GM21576 (cell line): ENCODE measurements around the gene CTNNA2.

Experiments
- ATAC-seq: cut with Tn5 transposase; IDR thresholded peaks from one replicate; pipeline ENCODE4 v1.9.1; 2021; ENCODE audit warnings: mild to moderate bottlenecking, moderate library complexity; ENCODE audit not compliant: unreplicated experiment

CTNNA2 gene

DNA sequence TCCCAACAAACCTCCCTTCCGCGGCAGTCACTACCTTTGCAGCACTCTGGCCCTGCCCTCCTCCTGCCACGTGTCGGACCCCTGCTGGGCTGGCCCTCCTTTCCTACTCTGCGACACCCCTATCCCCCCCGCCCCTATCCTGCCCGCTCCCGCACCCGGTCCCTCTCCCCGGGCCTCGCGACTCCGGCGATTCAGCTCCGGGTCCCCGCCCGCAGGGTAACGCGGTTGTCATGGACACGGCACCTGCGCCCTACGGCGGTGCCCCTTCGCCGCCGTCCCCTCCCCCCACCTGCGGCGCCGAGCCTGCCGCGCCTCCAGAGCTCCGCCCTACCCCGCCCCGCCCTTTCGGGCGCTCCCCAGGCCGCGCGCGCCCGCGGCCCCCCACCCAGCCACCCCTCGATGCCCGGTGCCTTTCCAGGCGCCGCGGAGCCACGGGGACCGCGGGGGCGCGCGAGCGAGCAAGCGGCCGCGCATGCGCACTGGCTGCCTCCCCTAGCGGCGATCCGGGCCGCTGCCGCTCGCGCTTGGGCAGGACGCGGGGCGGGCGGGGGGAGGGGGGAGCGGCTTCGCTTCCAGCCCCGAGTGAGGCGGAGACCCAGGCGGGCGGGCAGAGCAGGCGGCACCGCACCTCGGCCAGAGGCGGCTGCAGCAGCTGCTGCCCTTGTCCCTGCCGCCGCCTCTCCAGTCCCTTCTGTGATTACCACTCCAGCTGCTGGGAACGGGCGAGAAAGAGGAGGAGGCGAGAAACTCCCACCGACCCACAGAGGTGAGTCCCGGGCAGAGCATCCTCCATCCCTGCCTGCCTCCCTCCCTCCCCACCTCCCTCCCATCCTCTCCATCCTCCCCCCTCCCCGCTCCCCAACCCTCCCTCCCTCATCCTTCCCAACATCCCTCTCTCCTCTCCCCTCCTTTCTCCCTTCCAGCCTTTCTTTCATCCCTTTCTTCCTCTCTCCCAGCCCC is at the start of gene CTNNA2:
CTNNA2 (plus strand) TSS at position 610 of the 960 bp plus-strand sequence.
- no peak for ATAC-seq

DNA sequence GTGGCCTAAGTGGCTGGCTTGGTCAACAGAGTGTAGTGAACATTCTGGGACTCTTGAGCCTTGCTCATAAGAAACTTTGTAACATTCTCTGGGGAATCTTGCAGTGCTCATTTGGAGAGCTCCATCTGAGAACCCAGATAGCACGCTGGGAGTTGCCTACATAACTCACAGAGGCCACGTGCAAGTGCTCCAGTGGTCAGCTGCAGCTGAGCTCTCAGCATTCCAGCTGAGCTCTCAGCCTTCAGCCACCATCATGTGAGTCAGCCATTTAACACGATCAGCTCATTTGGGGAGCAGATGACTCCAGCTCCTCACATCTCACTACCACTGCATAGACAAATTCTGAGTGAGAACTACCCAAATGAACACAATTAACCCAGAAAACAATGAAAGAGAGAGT is 25.5 kb upstream of the CTNNA2 start:
- ATAC-seq = no peak

DNA sequence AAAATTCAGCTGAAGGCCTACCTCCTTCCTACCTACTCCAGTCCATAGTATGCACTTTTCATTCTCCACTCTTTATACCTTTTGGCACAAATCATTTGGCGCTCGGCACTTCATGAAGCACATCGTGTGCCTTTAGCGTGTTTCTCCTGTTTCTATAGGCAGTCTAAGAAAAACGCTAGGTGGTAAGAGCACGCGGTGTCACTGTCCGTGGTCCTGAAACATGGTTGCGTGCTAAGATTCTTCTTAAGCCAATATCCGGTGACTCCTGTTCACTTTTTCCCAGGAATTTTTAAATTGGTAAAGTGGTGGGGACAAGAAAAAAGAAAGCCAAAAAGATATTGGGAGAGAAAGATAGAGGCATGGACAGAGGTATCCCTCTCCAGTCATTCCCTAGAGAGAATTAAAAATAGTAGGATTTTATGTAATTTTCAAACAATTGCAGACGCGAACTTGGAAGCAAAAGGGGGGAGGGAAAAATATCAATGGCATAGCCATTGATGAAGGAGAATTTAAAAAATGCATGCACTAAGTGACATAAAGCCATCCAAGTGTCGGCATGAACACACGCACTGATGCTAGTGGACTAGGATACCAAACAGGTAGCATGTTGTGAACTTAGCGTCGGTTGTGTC is 1.4 kb upstream of the CTNNA2 start:
- ATAC-seq = no peak

DNA sequence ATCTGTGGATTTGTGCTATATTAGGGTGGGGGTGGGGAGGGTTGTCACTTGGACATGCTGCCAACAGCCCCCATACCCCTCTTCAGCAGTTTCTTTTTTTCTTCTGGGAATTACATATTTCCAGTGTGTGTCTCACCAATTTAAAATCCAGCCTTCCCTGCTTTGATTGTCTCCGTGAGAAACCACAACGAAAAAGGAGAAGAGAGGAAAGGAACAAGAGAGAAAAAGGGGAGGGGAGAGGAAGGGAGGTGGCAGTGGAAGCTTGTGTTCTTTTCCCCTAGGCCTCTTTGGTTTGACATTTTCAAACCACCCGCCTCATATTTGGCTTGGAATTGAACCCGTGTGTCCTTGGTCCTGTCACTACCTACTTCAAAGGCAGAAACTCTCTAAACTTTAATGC is 860 bp downstream of the CTNNA2 start:
- ATAC-seq = no peak

DNA sequence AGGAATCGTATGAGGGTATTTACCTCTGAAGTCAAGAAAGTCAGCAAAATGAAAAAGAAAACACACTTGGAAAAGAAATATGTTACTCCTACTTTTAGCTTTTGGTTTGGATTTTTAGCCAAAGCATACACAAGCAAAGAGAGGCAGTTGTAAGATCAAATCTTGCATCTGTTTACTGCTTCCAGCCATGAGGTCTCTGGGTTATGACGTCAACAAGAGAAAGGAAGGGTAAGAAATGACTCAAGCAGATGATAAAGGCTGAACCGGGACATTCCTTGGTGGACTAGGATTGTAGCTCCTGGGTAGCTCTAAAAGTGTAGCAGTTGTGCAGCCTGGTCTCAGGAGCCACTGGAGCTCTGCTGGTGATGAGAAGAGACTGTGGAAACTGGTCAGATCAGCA is 16.8 kb downstream of the CTNNA2 start:
- no peak for ATAC-seq

DNA sequence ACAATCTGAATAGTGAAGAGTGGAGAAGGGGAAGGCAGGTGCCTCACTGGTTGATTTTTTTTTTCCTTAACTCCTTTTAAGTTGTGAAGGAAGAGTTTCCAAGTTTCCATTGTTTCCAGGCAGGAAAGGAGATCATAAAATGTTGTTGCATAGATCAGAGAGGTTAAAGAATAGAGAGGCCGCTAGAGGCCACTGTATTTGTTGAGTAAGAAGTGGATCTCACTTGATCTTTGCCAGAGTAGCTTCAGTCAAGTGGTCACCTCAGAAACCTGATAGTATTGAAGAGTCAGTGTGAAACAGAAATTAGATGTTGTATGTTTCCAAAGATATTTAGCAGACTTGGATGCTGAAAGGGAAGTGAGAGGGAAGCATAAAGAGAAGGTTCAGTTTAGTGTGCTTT is 17.6 kb downstream of the CTNNA2 start:
- ATAC-seq = no peak

DNA sequence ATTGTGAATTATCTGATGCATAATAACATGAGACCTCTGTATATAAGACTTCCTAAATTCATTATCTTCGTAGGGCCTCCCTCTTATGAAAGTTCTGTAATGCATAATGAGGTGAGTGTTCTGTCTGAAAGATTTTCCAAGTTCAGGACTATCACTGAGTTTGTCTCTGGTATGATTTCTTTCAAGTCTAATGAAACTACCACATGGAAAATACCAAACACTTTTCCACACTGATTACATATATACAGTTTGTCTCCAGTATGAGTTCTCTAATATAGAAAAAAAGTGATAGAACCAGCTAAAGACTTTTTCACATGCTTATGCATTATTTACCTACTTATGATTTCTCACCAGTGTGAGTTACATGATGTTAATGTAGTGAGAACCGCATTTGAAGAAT is 34.7 kb downstream of the CTNNA2 start:
- no peak for ATAC-seq

DNA sequence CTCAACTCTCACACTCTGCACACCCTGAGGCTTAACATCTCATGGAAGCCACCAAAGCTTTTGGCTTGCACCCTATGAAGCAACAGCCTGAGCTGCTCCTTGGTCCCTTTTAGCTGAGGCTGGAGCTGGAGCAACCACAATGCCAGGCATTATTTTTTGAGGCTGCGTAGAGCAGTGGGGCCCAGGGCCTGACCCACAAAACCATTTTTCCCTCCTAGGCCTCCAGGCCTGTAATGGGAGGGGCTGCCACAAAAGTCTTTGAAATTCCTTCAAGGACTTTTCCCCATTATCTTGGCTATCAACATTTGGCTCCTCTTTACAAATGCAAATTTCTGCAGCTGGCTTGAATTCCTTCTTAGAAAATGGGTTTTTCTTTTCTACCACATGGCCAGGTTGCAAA is 39.8 kb downstream of the CTNNA2 start:
- no peak for ATAC-seq

DNA sequence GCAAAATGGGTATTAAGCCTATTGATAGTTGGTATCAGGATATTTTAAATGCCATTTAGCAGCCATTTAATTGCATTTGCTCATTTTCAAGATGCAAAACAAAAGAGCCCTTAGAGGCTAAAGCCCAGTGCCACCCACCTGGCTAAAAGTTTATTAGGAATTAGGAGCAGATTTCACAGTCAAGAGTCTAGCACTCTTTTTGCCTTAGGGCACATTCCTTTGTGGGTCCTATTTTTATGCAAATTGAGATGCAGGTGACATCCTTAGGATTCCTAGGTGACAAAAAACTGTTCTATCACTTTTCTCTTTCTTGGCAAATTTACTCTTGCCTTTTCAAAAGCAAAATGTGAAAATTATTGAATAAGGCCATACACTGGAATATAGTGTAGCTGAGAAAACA is 42.0 kb downstream of the CTNNA2 start:
- no peak for ATAC-seq

DNA sequence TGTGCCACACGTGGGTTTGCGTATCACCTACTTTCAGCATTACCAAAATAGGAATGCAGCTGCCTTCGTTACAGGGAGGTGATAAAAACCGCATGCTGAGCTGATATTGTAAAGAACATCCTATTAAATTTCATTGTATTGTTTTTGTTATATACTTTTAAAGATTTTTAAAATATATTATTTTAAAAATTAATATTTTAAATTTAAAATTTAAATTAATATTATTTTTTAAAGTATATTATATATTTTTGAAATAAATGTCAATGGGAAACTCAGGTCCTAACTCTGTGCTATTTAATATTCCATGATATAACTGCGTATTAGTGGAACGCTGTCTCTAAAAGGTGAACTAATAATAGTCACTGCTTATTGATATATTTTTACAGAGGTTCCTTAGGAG is 51.2 kb downstream of the CTNNA2 start:
- no peak for ATAC-seq

DNA sequence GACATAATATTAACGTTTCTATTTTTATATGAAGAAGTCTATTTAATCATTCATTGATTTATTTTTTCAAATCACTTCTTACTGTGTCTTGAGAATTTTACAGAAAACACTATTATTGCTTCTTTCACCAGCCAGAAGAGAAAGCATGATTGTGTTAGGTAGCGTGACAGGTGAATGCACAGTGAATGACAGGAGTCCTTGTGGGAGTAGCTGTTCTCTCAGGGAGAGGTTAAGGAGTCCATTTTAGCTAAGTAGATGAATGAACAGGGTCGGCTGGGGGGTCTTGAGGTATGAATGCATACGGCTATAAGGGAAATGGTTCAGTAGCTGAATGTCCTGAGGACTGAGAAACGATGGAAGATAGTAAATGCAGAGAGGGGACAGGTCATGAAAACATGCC is 56.2 kb downstream of the CTNNA2 start:
- no peak for ATAC-seq

DNA sequence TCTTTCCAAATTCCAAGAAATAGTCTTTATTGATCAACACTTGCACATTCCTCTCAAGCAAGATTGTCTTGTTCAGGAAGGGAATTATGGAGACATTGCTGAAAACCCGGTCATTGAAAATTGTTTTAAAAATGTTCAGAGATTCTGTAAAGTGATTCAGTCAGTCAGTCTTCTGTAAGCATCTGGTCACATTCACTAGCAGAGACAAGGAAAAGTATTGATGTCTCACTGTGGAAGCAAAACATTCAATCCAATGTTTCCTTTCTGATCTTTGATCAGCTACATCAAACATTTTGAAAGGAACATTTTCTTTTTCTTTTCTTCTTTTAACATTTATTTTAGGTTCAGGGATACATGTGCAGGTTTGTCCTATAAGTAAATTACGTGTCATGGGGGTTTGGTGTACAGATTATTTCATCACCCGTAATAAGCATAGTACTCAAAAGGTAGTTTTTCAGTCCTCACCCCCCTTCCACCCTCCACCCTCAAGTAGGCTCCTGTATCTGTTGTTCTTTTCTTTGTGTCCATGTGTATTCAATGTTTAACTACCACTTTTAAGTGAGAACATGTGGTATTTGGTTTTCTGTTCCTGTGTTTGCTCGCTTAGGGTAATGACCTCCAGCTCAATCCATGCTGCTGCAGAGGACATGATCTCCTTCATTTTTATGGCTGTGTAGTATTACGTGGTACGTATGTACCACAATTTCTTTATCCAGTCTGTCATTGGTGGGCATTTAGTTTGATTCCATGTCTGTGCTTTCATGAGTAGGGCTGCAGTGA is 61.2 kb downstream of the CTNNA2 start:
- ATAC-seq = no peak

DNA sequence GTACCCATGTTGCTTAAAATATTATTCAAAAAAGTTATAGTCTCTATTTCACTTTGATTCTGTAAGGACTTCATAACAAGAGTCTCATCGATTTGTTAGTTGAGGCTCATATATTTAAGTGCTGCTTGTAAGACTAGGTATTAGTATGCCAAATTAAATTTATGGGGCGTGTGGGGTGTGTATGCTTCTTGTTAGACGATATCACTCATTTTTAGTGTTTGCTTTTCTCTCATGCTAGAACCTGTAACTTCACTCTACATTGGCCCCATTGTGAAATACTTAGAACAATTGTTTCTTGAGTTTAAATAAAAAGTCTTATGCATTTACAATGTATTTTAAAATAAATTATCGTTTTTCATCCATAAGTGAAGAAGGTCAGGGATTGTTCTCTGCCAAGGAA is 63.6 kb downstream of the CTNNA2 start:
- no peak for ATAC-seq

DNA sequence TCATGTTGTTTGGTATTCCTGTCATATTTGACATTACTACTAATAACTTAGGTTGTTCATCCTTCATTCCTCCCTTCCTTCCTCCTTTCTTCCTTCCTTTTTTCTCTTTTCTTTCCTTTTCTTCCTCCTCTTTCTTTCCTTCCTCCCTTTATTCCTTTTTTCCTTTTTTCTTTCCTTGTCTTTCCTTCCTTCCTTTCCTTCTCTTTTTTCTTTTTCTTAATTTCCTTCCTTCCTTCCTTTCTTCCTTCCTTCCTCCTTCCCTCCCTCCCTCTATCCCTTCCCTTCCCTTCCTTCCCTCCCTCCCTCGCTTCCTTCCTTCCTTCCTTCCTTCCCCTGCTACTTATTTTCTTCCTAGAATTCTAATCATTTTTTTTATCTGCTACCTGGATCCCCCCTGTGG is 66.1 kb downstream of the CTNNA2 start:
- no peak for ATAC-seq

DNA sequence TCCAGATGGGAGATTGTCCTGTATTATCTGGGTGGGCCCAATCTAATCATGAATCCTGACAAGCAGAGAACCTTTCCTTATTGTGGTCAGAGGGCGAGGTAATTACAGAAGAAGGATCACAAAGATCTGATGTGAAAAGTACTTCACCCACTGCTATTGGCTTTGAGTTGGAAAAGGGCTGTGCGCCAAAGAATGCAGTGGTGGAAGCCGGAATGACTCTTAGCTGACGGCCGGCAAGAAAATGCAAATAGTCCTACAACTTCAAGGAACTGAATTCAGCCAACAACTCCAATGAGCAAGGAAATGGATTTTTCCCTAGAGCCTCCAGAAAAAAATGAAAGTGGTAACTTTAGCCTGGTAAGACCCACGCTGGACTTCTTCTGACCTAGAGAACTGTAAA is 67.3 kb downstream of the CTNNA2 start:
- no peak for ATAC-seq

DNA sequence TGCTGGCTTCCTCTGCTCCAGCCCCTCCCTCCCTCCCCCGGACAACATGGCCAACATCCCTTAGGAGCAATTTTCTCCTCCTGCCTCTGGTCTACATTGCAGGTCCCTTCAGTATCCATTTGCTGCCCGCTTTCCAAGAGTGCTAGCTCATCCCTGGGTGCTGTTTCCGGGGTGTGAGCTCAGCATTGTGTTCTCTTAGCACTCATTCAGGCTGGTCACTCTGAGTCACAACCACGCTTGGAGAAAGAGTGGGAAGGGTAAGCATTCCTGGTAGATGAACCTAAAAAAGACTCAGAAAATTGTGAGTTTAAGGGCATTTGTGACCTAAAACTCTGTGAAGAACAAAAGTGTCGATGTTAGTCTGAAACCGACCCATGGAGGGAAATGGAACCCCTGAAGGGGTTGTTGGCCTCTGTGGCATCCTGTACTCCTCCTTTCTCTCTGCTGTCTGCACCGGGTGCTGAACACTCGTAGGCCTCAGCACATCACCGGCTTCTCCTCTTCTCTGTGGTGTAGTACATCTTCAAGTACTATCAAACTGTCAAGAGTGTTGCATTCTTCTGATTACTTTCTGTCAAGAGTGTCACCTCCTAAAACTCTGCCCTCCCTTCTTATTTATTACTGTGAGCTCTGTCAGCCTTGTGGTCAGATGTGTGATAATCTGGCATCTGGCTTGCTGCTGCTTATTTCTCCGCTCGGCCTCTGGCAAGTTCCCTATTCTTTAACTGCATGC is 73.0 kb downstream of the CTNNA2 start:
- no peak for ATAC-seq

DNA sequence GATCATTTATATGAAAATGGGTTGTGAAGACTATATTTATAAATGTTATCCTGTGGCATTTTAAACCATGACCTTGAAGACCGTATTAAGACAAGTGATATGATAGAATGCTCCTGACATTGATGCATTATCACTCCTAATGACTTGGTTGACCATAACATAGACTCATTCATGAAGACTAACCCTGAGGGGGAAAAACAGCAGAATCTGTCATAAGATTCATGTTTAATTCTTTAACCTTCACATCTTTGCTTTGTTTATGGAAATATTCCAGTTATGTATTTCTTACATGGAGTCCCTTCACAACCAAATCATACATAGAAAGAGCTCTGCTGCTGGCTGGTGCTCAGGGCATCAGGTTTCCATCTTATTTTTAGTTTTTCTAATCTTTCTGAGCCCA is 78.4 kb downstream of the CTNNA2 start:
- no peak for ATAC-seq

DNA sequence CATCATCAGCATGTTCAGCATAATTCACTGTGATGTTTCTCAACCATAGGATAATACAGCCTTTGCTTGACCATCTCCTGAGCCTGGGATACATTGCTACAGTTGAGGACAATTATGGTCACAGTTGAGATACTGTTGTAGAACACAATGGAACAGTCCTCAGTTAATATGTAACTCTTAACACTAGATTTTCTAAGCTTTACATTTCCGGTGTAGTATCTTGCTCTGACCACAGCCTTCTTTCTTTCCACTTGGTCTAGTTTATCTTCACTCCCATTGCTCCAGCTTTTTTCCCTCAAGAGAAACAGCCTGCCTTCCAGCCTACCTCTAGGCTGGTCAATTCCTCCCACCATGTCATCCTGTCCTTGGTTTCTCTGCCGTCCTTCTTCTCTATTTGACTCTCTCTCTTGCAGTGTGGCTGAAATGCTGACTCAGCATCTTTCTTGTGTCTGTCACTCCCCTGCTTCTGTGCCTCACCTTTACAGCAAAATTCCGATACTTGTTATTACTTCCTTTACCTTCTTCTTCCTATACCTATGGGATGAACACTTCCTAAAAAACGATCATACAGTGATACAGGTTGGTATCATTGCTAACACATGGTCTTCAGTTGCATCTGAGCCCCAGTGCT is 80.5 kb downstream of the CTNNA2 start:
- ATAC-seq = no peak

DNA sequence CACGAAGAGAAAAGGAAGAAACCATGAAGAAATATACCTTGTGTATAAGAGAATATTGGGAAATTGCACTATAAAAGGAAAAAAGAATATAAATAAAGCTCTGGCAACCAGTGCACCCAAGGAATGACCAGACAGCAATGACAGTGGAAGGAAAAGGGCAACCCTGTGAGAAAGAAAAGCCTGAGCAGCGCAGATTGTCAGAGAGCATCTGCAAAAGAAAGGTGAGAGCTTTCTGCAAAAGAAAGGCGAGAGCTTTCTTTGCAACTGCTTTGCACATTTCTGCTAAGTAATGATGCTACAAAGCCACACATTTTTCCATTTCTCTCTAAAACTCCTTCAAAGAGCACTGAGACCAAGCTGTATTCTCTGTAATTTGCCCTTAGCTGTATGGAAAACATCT is 83.6 kb downstream of the CTNNA2 start:
- ATAC-seq = no peak

DNA sequence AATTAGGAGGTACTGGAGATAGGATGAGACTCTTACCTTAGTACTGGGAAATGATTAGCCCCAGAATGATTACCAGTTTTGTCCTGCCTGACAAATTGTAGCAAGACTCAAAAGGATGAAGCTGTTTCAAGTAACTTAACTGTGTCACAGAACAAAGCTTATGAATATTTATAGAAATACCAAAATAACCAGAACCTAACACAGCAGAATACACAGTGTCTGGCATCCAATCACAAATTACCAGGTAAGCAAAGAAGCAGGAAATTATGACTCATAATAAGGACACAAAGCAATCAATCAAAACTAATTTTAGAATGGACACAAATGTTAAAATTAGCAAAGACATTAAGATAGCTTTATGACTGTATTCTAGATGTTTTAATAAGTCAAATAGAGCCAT is 91.9 kb downstream of the CTNNA2 start:
- no peak for ATAC-seq
